SK-N-SH (cell line): ENCODE data around the gene NR2F1-AS1. TPM values are rescaled to one million over a fixed set of nuclear protein-coding genes. Genes with fewer than 3 reads are reported as not detected.

Experiments used
- CTCF ChIA-PET: fragments of 300-600, 350-600 bp; formaldehyde crosslinking; extraction: SDS; loops from one replicate; lab custom pipeline; 2021; lab: Yijun Ruan, JAX
- POLR2A ChIA-PET: fragments of 350-600 bp; sonication (Branson Sonifier 250); formaldehyde crosslinking; extraction: SDS; loops from one replicate; lab custom pipeline; 2020; ENCODE audit warnings: antibody characterized with exemption, inconsistent platforms; lab: Yijun Ruan, JAX
- DNase-seq: peaks from one replicate; pipeline ENCODE4 v3.0.0; 2012
- H2AFZ ChIP-seq: fragments of 200-600 bp; sonication (generic); 2 replicates; pipeline ENCODE4 v1.8.1; 2016; ENCODE audit warnings: antibody characterized with exemption, mild to moderate bottlenecking, low read depth
- H3F3A ChIP-seq: fragments of 200-600 bp; sonication (generic); replicated peaks from 2 replicates; pipeline ENCODE3; 2016; ENCODE audit warnings: antibody characterized with exemption, mild to moderate bottlenecking; ENCODE audit not compliant: insufficient read depth
- H3K27ac ChIP-seq, 2 experiments: fragments of 200-500 bp in 1 of 2; fragments of 200-600 bp in 1 of 2; sonication (Bioruptor generic) in 1 of 2; sonication (generic), shearing (Covaris generic) in 1 of 2; 2 replicates each; pipeline versions ENCODE4 v1.5.1 to v1.6.1; 2014 to 2016; ENCODE audit warnings: low read depth in 2 of 2, inconsistent platforms in 1 of 2, low read length in 1 of 2, mild to moderate bottlenecking in 1 of 2, mixed read lengths in 1 of 2
- H3K27me3 ChIP-seq: fragments of 200-600 bp; sonication (generic), shearing (Covaris generic); 2 replicates; pipeline ENCODE4 v1.6.1; 2016; ENCODE audit warnings: mixed run types; ENCODE audit not compliant: insufficient read depth
- H3K36me3 ChIP-seq, 2 experiments: fragments of 200-500 bp in 1 of 2; fragments of 200-600 bp in 1 of 2; sonication (Bioruptor generic) in 1 of 2; sonication (generic) in 1 of 2; replicated peaks in 1 of 2; 2 replicates each; pipeline versions ENCODE3 to v1.5.1; 2014 to 2016; ENCODE audit warnings: low read length in 1 of 2, mild to moderate bottlenecking in 1 of 2; ENCODE audit not compliant: insufficient read depth in 2 of 2, control insufficient read depth in 1 of 2
- H3K4me1 ChIP-seq, 2 experiments: fragments of 200-500 bp in 1 of 2; fragments of 200-600 bp in 1 of 2; sonication (Bioruptor generic) in 1 of 2; sonication (generic), shearing (Covaris generic) in 1 of 2; 2 replicates each; pipeline versions ENCODE4 v1.5.1 to v1.6.1; 2014 to 2016; ENCODE audit warnings: low read depth in 1 of 2, low read length in 1 of 2, mixed run types in 1 of 2; ENCODE audit not compliant: insufficient read depth in 2 of 2, control insufficient read depth in 1 of 2
- H3K4me2 ChIP-seq: fragments of 200-600 bp; sonication (generic), shearing (Covaris generic); 2 replicates; pipeline ENCODE4 v1.6.1; 2017; ENCODE audit warnings: mixed run types
- H3K4me3 ChIP-seq, 2 experiments: fragments of 200-500 bp in 1 of 2; fragments of 200-600 bp in 1 of 2; sonication (Bioruptor generic) in 1 of 2; sonication (generic), shearing (Covaris generic) in 1 of 2; 2 replicates each; pipeline versions ENCODE4 v1.5.1 to v1.8.1; 2014 to 2016; ENCODE audit warnings: low read depth in 2 of 2, inconsistent platforms in 1 of 2, low read length in 1 of 2, mild to moderate bottlenecking in 1 of 2, mixed read lengths in 1 of 2, moderate library complexity in 1 of 2
- H3K79me2 ChIP-seq: fragments of 200-600 bp; sonication (generic); 2 replicates; pipeline ENCODE4 v1.8.1; 2017; ENCODE audit warnings: mild to moderate bottlenecking; ENCODE audit not compliant: insufficient read depth
- H3K9ac ChIP-seq: fragments of 200-600 bp; sonication (generic); 2 replicates; pipeline ENCODE4 v1.6.1; 2017; ENCODE audit warnings: mixed run types
- H3K9me2 ChIP-seq: fragments of 200-600 bp; sonication (generic); 2 replicates; pipeline ENCODE4 v1.6.1; 2017; ENCODE audit warnings: mixed run types
- H3K9me3 ChIP-seq: fragments of 200-600 bp; sonication (generic); 2 replicates; pipeline ENCODE4 v1.6.1; 2017; ENCODE audit warnings: mixed run types, mild to moderate bottlenecking, moderate library complexity
- H4K20me1 ChIP-seq: fragments of 200-600 bp; sonication (generic); 2 replicates; pipeline ENCODE4 v1.6.1; 2017; ENCODE audit warnings: mild to moderate bottlenecking, mixed run types; ENCODE audit not compliant: insufficient read depth
- CHD2 ChIP-seq: fragments of 150-350 bp; IDR thresholded peaks from 2 replicates; pipeline ENCODE4 v1.6.1; 2018; ENCODE audit warnings: low read length; ENCODE audit not compliant: partially characterized antibody
- ELF1 ChIP-seq: IDR thresholded peaks from 2 replicates; pipeline ENCODE4 v1.4.0; 2012
- GATA2 ChIP-seq: sonication (generic); formaldehyde crosslinking; IDR thresholded peaks from 2 replicates; pipeline ENCODE4 v1.5.0; 2020; ENCODE audit warnings: mild to moderate bottlenecking, missing genetic modification reagents
- MEF2A ChIP-seq: IDR thresholded peaks from 2 replicates; pipeline ENCODE4 v1.4.0; 2012; ENCODE audit warnings: low read depth, borderline replicate concordance
- MXI1 ChIP-seq: IDR thresholded peaks from 2 replicates; pipeline ENCODE4 v1.6.1; 2012; ENCODE audit warnings: mild to moderate bottlenecking, low read depth, low read length, improper control_type of control experiment
- RAD21 ChIP-seq: IDR thresholded peaks from 2 replicates; pipeline ENCODE4 v1.6.1; 2012; ENCODE audit warnings: mild to moderate bottlenecking, low read length
- SIN3A ChIP-seq: IDR thresholded peaks from 2 replicates; pipeline ENCODE4 v1.6.1; 2012; ENCODE audit warnings: low read depth, mild to moderate bottlenecking, low read length, moderate library complexity, borderline replicate concordance
- SMC3 ChIP-seq: IDR thresholded peaks from 2 replicates; pipeline ENCODE4 v1.6.1; 2012; ENCODE audit warnings: low read depth, low read length, improper control_type of control experiment
- TAF1 ChIP-seq: IDR thresholded peaks from 2 replicates; pipeline ENCODE4 v1.6.1; 2012; ENCODE audit warnings: low read depth, mild to moderate bottlenecking, low read length, moderate library complexity, borderline replicate concordance
- TEAD4 ChIP-seq: IDR thresholded peaks from 2 replicates; pipeline ENCODE4 v1.4.0; 2012; ENCODE audit warnings: mild to moderate bottlenecking, borderline replicate concordance; ENCODE audit not compliant: insufficient read depth
- YY1 ChIP-seq: IDR thresholded peaks from 2 replicates; pipeline ENCODE4 v1.4.0; 2012; ENCODE audit warnings: low read depth, mild to moderate bottlenecking
- WGBS: methylation state at CpG from one replicate; pipeline ENCODE4 v1.1.6; 2017; ENCODE audit warnings: low lambda C conversion rate; 5-methylcytosine and 5-hydroxymethylcytosine counted together
- polyA plus RNA-seq, 3 experiments: library from polyadenylated mRNA; depleted of rRNA; stranded (reverse); fragments of >200 nt; gene quantifications; 2 replicates each; pipeline ENCODE4 v1.2.3, GENCODE V29; 2012
- TF ChIP-seq, protein P1 (sequence below): IDR thresholded peaks from 2 replicates; pipeline ENCODE4 v1.4.0; 2012; ENCODE audit warnings: low read depth
- TF ChIP-seq, protein P2 (sequence below): IDR thresholded peaks from 2 replicates; pipeline ENCODE4; 2012
- TF ChIP-seq, protein P3 (sequence below): fragments of 150-350 bp; IDR thresholded peaks from 2 replicates; pipeline ENCODE4 v1.6.1; 2016; ENCODE audit warnings: mild to moderate bottlenecking, low read depth, low read length

The NR2F1-AS1 gene
- polyA plus RNA-seq, 1 of the 3 experiments (the other 2 are of a cell fraction) = 7.4 TPM

DNA sequence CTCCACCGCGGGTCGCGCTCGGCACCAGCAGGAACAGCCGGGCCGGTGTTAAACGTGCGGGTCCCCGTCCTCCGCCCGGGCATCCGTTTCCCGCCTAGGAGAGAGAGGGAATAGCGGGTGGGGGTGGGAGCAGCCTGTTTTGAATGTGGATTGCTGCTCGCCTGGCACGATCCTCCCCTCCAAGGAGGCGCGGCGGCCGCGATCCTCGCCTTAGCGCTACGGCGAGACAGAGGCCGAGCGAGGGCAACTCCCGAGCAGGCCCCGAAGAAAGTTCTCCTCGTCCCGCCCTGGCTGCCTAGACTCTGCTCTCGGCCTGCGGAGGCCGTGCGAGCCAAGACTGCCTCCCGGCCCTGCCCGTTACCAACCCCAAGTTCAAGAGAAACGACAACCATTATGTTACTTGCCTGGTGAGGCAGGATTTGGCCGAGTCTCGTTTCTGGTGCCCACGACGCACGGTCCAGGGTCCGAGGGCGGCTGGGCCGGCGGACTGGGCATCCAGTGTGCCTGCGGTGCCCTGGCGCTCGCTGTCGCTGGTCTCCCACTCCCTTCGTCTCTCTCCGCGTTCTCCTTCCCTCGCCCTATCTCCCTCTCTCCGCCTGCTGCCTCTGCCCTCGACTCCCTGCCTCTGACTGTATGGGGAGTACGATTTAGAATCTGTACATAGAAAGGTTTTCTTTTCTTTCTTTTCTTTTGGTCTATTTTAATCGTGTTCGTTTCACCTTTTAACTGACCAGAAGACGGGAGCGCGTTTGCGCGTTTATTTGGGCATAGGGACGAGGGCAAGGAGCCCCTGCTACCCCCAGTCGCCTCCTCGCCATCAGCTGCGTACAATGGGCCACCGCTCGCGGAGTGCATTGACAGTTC is 724 bp downstream of the NR2F1-AS1 start:
- CTCF ChIA-PET = interaction anchor here (0.7 to 2.0 kb wide), 12 partner anchors 9 to 1939 kb away, joined by 3 to 12 read pairs (median 3); no protein-coding TSS in a partner anchor
- under 1% methylated on average over 25 of the region's 73 CpGs for WGBS
- no peaks in the 10 kb centered on the region for H3K27me3 ChIP-seq
- no peaks in the 10 kb centered on the region for H4K20me1 ChIP-seq
- peaks cover 0 to 4% of the 10 kb centered on the region in 2 experiments for H3K36me3 ChIP-seq
- H3K9ac ChIP-seq = peak overlapping the region; percentile 80
- peaks cover 5 to 6% of the 10 kb centered on the region in 2 experiments; a peak in 2 of 4 replicates for H3K4me1 ChIP-seq
- POLR2A ChIA-PET = interaction anchor here (0.6 kb wide), 1 partner anchor 507 kb away, joined by 3 read pairs; no protein-coding TSS in a partner anchor
- H3K9me3 ChIP-seq = no peaks in the 10 kb centered on the region
- DNase-seq = peak; percentile 72
- H3K4me3 ChIP-seq = peak overlapping the region; percentile 80 to 87
- peaks cover 65% of the 10 kb centered on the region for H3K79me2 ChIP-seq
- TF ChIP-seq CHD2 (no peak), RAD21 (no peak; the same call in 1 of the 2 replicates), SIN3A (peak; percentile 19; the same call in 1 of the 2 replicates), SMC3 (0 out of 2 replicates have a peak, but pooled peaks have one; percentile 5), YY1 (0 out of 2 replicates have a peak, but pooled peaks have one; percentile 32), MXI1 (0 out of 2 replicates have a peak, but pooled peaks have one; percentile 34), TEAD4 (0 out of 2 replicates have a peak, but pooled peaks have one; percentile 14), TAF1 (0 out of 2 replicates have a peak, but pooled peaks have one; percentile 21)
- TF ChIP-seq, protein P1, sequence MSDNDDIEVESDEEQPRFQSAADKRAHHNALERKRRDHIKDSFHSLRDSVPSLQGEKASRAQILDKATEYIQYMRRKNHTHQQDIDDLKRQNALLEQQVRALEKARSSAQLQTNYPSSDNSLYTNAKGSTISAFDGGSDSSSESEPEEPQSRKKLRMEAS = 0 out of 2 replicates have a peak, but pooled peaks have one; percentile 31
- H3K4me2 ChIP-seq = peak overlapping the region; percentile 78
- no peaks in the 10 kb centered on the region for H3K9me2 ChIP-seq
- peak overlapping the region; percentile 78 to 81 for H3K27ac ChIP-seq
- peaks cover 19% of the 10 kb centered on the region for H3F3A ChIP-seq
- H2AFZ ChIP-seq = peak overlapping the region; percentile 87

DNA sequence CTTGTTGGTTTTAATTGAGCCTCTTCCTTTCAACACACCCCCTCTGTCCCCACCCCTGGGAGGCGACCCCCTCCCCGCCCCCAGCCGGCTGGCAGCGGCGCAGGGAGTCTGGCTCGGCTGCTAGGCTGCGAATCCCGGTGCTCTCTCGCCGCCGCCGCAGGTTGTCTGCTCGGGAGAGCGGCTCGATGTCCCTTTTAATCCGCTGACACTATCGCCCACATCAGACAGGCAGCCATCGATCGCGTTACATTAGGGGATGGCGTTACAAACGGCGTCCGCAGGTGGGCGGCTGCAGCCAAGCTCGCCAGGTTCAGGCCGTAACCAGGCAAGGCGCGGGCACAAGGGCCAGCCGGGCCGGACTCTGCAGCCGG is 1.3 kb downstream of the NR2F1-AS1 start:
- Histone ChIP-seq H3K9me2 (no peaks in the 10 kb centered on the region), H3K4me1 (peaks cover 6 to 8% of the 10 kb centered on the region in 2 experiments; a peak in 2 of 4 replicates), H3K9me3 (no peaks in the 10 kb centered on the region), H4K20me1 (no peaks in the 10 kb centered on the region), H3K4me2 (peak overlapping the region; percentile 78), H3K4me3 (peak overlapping the region; percentile 80 to 87), H3K27me3 (no peaks in the 10 kb centered on the region), H2AFZ (peak overlapping the region; percentile 87), H3K9ac (peak overlapping the region; percentile 80), H3K27ac (peak overlapping the region; percentile 78 to 81; a peak in 2 of 4 replicates), H3K79me2 (peaks cover 68% of the 10 kb centered on the region), H3F3A (peaks cover 19% of the 10 kb centered on the region), H3K36me3 (peaks cover 0 to 4% of the 10 kb centered on the region in 2 experiments)
- ChIA-PET POLR2A (no interaction called here), CTCF (interaction anchor here (0.6 to 2.0 kb wide), 9 partner anchors 8 to 1938 kb away, joined by 3 to 9 read pairs (median 3); no protein-coding TSS in a partner anchor)
- 0% methylated on average over 2 of the region's 32 CpGs for WGBS
- peak; percentile 74 for DNase-seq
- peak; percentile 18; the same call in 1 of the 2 replicates for TF ChIP-seq SMC3
- TF ChIP-seq, protein P1 = no peak
- no peak for TF ChIP-seq MEF2A
- TF ChIP-seq, protein P2, sequence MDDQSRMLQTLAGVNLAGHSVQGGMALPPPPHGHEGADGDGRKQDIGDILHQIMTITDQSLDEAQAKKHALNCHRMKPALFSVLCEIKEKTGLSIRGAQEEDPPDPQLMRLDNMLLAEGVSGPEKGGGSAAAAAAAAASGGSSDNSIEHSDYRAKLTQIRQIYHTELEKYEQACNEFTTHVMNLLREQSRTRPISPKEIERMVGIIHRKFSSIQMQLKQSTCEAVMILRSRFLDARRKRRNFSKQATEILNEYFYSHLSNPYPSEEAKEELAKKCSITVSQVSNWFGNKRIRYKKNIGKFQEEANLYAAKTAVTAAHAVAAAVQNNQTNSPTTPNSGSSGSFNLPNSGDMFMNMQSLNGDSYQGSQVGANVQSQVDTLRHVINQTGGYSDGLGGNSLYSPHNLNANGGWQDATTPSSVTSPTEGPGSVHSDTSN = peak; percentile 15; the same call in 1 of the 2 replicates
- peak; percentile 70 for TF ChIP-seq GATA2 (CRISPR knock-in tag)
- TF ChIP-seq, protein P3, sequence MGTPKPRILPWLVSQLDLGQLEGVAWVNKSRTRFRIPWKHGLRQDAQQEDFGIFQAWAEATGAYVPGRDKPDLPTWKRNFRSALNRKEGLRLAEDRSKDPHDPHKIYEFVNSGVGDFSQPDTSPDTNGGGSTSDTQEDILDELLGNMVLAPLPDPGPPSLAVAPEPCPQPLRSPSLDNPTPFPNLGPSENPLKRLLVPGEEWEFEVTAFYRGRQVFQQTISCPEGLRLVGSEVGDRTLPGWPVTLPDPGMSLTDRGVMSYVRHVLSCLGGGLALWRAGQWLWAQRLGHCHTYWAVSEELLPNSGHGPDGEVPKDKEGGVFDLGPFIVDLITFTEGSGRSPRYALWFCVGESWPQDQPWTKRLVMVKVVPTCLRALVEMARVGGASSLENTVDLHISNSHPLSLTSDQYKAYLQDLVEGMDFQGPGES = no peak
- TF ChIP-seq YY1 = no peak
- TF ChIP-seq ELF1 = no peak
